ENCODE measurements around the gene CAMK1G.

DNA sequence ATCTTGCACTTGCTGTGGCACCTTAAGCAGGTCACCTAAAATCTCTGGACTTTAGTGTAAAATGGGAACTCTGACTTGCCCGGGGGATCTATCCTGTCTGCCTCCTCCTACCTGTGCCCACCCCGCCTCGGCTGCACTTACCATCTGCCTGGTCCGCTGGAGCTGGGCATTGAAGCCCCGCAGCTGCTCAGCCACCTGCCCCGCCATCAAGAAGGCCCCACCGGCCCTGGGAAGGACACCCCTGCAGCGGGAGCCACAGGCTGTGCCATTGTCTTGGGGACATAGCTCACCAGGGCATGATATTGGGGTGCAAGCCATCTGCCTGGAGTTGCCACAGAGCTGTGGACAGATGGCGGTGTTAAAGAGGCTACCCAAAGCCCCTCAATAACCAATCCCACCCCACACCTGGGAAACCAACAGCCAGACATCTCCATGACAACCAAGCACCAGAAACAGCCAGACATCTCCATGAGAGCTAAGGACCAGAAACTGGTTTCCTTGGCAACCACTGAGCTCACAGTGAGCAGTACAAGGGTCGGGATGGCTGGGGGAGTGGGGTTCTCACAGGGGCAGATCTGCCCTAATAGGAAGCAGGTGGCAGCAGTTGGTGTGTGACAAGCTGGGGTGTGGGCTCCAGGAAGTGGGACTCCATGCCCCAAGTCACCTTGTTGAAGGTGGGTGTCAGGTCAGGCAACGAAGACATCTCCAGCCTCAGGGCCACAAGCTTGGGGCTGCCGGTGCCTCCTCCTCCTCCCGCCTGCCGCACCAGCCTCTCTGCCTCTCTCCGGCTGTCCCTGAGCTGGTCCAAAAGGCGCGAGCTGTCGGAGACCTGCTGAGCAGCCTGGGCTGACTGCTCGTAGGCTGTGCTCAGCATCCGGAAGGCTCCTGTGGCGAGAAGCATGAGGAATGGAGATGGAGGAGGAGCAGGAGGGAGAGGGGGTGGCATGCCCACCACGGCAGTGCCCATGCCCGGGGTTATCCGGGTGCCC, 39.6 kb downstream of the CAMK1G start:
- TF ChIP-seq, protein P1, sequence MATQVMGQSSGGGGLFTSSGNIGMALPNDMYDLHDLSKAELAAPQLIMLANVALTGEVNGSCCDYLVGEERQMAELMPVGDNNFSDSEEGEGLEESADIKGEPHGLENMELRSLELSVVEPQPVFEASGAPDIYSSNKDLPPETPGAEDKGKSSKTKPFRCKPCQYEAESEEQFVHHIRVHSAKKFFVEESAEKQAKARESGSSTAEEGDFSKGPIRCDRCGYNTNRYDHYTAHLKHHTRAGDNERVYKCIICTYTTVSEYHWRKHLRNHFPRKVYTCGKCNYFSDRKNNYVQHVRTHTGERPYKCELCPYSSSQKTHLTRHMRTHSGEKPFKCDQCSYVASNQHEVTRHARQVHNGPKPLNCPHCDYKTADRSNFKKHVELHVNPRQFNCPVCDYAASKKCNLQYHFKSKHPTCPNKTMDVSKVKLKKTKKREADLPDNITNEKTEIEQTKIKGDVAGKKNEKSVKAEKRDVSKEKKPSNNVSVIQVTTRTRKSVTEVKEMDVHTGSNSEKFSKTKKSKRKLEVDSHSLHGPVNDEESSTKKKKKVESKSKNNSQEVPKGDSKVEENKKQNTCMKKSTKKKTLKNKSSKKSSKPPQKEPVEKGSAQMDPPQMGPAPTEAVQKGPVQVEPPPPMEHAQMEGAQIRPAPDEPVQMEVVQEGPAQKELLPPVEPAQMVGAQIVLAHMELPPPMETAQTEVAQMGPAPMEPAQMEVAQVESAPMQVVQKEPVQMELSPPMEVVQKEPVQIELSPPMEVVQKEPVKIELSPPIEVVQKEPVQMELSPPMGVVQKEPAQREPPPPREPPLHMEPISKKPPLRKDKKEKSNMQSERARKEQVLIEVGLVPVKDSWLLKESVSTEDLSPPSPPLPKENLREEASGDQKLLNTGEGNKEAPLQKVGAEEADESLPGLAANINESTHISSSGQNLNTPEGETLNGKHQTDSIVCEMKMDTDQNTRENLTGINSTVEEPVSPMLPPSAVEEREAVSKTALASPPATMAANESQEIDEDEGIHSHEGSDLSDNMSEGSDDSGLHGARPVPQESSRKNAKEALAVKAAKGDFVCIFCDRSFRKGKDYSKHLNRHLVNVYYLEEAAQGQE (IDR thresholded peaks at IDR 0.05; ENCODE audit: insufficient read depth in 1 of 2, low read depth in 2 of 2, low read length in 2 of 2), result no peak
- TF ChIP-seq POLR2AphosphoS5 (IDR thresholded peaks at IDR 0.05; ENCODE audit: low read depth, low read length) (no peak), TAF1 (IDR thresholded peaks at IDR 0.05; ENCODE audit: borderline replicate concordance, insufficient read depth, low read length) (no peak), SIN3A (IDR thresholded peaks at IDR 0.05; ENCODE audit: borderline replicate concordance, insufficient read depth, low read length) (no peak), FOXP2 (optimal IDR thresholded peaks at IDR 0.05; ENCODE audit: borderline replicate concordance, extremely low read depth, extremely low read length, insufficient read depth) (no peak)
